HFFc6 (cell line): ENCODE results near the gene ITGA8. TPM values are rescaled to one million over a fixed set of nuclear protein-coding genes. Genes with fewer than 3 reads are reported as not detected.
A peak's percentile ranks its signal among the peaks of the same experiment; 100 is the strongest.
"Not testable (repeated sequence)": the region's sequence is repeated elsewhere in the genome, so short reads cannot be mapped to it uniquely, and the experiment has no call there.

Experiments
- DNase-seq: peaks from one replicate; pipeline ENCODE4 v3.0.0-alpha.2; 2018
- H3K27ac Mint-ChIP-seq: 2 replicates; pipeline ENCODE4 v1.8.0; 2020; ENCODE audit warnings: mild to moderate bottlenecking, mixed read lengths
- H3K27me3 Mint-ChIP-seq: 2 replicates; pipeline ENCODE4 v1.8.0; 2021; ENCODE audit warnings: mild to moderate bottlenecking, moderate library complexity, mixed read lengths; ENCODE audit not compliant: insufficient read depth
- H3K36me3 Mint-ChIP-seq: 2 replicates; pipeline ENCODE4 v1.8.0; 2021; ENCODE audit warnings: low read depth, mixed read lengths
- H3K4me1 Mint-ChIP-seq: 2 replicates; pipeline ENCODE4 v1.8.0; 2020; ENCODE audit warnings: low read depth, mixed read lengths
- H3K4me3 Mint-ChIP-seq: 2 replicates; pipeline ENCODE4 v1.8.0; 2020; ENCODE audit warnings: mild to moderate bottlenecking, moderate library complexity, mixed read lengths
- H3K9me3 Mint-ChIP-seq: 2 replicates; pipeline ENCODE4 v1.8.0; 2020; ENCODE audit warnings: mild to moderate bottlenecking, mixed read lengths
- total RNA-seq, 6 experiments: library from RNA; stranded (reverse); fragmentation: NEBNext Ultra II Directional; extraction: Animal tissue kit (Norgen Biotek cat#: 25700); gene quantifications; 2 replicates in 1 of 6; 3 replicates in 5 of 6; pipeline ENCODE4 v1.2.3, GENCODE V29; 2021
- TF ChIP-seq, protein P1 (sequence below): fragments of 200-600 bp; sonication (generic); IDR thresholded peaks from 2 replicates; pipeline ENCODE4 v1.5.0; 2021; ENCODE audit warnings: antibody characterized with exemption, mild to moderate bottlenecking

The ITGA8 gene
- total RNA-seq, 6 experiments from 2014 or later: not detected

- Mint-ChIP-seq H3K36me3 (peaks cover 3% of the 10 kb centered on the region; the same call in 1 of the 2 replicates), H3K27ac (no peak overlapping the region), H3K4me3 (no peak overlapping the region), H3K4me1 (peaks cover 10% of the 10 kb centered on the region), H3K9me3 (no peaks in the 10 kb centered on the region; the same call in 1 of the 2 replicates), H3K27me3 (peaks cover 25% of the 10 kb centered on the region)
- peak; percentile 8 for DNase-seq
- TF ChIP-seq, protein P1, sequence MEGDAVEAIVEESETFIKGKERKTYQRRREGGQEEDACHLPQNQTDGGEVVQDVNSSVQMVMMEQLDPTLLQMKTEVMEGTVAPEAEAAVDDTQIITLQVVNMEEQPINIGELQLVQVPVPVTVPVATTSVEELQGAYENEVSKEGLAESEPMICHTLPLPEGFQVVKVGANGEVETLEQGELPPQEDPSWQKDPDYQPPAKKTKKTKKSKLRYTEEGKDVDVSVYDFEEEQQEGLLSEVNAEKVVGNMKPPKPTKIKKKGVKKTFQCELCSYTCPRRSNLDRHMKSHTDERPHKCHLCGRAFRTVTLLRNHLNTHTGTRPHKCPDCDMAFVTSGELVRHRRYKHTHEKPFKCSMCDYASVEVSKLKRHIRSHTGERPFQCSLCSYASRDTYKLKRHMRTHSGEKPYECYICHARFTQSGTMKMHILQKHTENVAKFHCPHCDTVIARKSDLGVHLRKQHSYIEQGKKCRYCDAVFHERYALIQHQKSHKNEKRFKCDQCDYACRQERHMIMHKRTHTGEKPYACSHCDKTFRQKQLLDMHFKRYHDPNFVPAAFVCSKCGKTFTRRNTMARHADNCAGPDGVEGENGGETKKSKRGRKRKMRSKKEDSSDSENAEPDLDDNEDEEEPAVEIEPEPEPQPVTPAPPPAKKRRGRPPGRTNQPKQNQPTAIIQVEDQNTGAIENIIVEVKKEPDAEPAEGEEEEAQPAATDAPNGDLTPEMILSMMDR: no peak
These were observed 179.0 kb downstream of the ITGA8 start for GRCh38 chr10:15540727-15541126.

- no peak for DNase-seq
- Mint-ChIP-seq H3K27ac (no peak overlapping the region), H3K27me3 (peaks cover 18% of the 10 kb centered on the region), H3K4me3 (no peak overlapping the region), H3K36me3 (no peaks in the 10 kb centered on the region; the same call in 1 of the 2 replicates), H3K9me3 (no peaks in the 10 kb centered on the region), H3K4me1 (peaks cover 10% of the 10 kb centered on the region)
- TF ChIP-seq, protein P1: no peak
These were observed 180.5 kb downstream of the ITGA8 start for GRCh38 chr10:15539262-15539661.

- H3K27ac Mint-ChIP-seq, H3K9me3 Mint-ChIP-seq, H3K4me1 Mint-ChIP-seq, H3K36me3 Mint-ChIP-seq, H3K4me3 Mint-ChIP-seq, DNase-seq: not testable (repeated sequence)
- H3K27me3 Mint-ChIP-seq: peaks cover 33% of the 10 kb centered on the region
These were observed 184.7 kb downstream of the ITGA8 start for GRCh38 chr10:15534928-15535538.

GRCh38 chr10:15531927-15532722 lies 187.6 kb downstream of the ITGA8 start:
- Mint-ChIP-seq H3K27ac (no peak overlapping the region), H3K4me1 (no peaks in the 10 kb centered on the region), H3K9me3 (no peaks in the 10 kb centered on the region), H3K27me3 (peaks cover 37% of the 10 kb centered on the region), H3K4me3 (no peak overlapping the region), H3K36me3 (no peaks in the 10 kb centered on the region; the same call in 1 of the 2 replicates)
- TF ChIP-seq, protein P1: no peak
- DNase-seq: no peak

GRCh38 chr10:15528859-15529239 lies 190.9 kb downstream of the ITGA8 start:
- H3K27me3 Mint-ChIP-seq: peaks cover 34% of the 10 kb centered on the region
- no peaks in the 10 kb centered on the region for H3K9me3 Mint-ChIP-seq
- H3K4me1 Mint-ChIP-seq: no peaks in the 10 kb centered on the region
- H3K27ac Mint-ChIP-seq: no peak overlapping the region
- no peak for DNase-seq
- TF ChIP-seq, protein P1: no peak
- H3K4me3 Mint-ChIP-seq: no peak overlapping the region
- no peaks in the 10 kb centered on the region for H3K36me3 Mint-ChIP-seq

DNA sequence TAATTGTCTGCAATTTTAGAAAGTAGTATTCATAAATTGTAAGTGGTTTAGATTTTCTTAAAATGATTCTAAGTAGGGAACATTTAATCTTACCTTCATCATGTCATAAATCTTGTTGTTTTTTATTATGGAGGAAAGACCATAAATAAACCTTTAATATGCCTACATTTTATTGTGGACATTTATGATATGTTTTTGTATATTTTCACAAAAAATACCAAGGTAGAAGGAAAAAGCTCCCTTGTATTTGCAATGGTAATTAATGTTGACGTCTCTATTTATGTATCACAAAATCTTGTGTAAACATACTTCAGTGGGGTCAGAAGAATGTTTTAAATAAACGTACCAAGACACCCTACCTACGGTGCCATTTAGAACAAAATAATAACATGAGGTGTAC lies 193.0 kb downstream of the ITGA8 start:
- TF ChIP-seq, protein P1: no peak
- Mint-ChIP-seq H3K27ac (no peak overlapping the region), H3K4me1 (no peaks in the 10 kb centered on the region), H3K27me3 (peaks cover 24% of the 10 kb centered on the region), H3K4me3 (no peak overlapping the region), H3K36me3 (no peaks in the 10 kb centered on the region), H3K9me3 (no peaks in the 10 kb centered on the region)
- DNase-seq: no peak
